GM12892 (cell line): ENCODE measurements around the gene SERPING1.

Experiments used
- POLR2A ChIP-seq: IDR thresholded peaks from 2 replicates; pipeline ENCODE4 v1.6.1; 2011; ENCODE audit warnings: low read depth, low read length, control low read depth
- POLR2AphosphoS5 ChIP-seq: IDR thresholded peaks from 2 replicates; pipeline ENCODE4 v1.6.1; 2011; ENCODE audit warnings: low read depth, low read length, control low read depth
- TAF1 ChIP-seq: IDR thresholded peaks from 2 replicates; pipeline ENCODE4 v1.6.1; 2011; ENCODE audit warnings: low read depth, mild to moderate bottlenecking, control low read depth, low read length, borderline replicate concordance

GRCh38 chr11:57614234-57614772, 16.8 kb downstream of the SERPING1 start:
- TF ChIP-seq POLR2A (no peak), TAF1 (no peak), POLR2AphosphoS5 (no peak)
